Keratinocyte (primary cell): ENCODE results near the gene IDI1. TPM values are rescaled to one million over a fixed set of nuclear protein-coding genes. Genes with fewer than 3 reads are reported as not detected.

Experiments
- DNase-seq: peaks from one replicate; pipeline ENCODE4 v3.0.0-alpha.2; 2011; ENCODE audit warnings: low read depth, missing footprints, low spot score
- FAIRE-seq: peaks from 2 replicates; lab custom pipeline; 2011; peaks lifted over from hg19 to GRCh38; lab: Jason Lieb, UNC
- H2AFZ ChIP-seq: 2 replicates; pipeline ENCODE4 v1.6.0; 2012; ENCODE audit warnings: low read length, control low read depth, inconsistent platforms; ENCODE audit not compliant: control insufficient read depth
- H3K27ac ChIP-seq: 2 replicates; pipeline ENCODE4 v1.5.1; 2011; ENCODE audit warnings: low read length; ENCODE audit not compliant: control insufficient read depth, insufficient read depth
- H3K27me3 ChIP-seq: 3 replicates; pipeline ENCODE4 v1.6.0; 2011; ENCODE audit warnings: low read length; ENCODE audit not compliant: control insufficient read depth, insufficient read depth; ENCODE audit errors: extremely low read depth
- H3K36me3 ChIP-seq, 2 experiments: 2 replicates in 1 of 2; 3 replicates in 1 of 2; pipeline ENCODE4 v1.5.1; 2011; ENCODE audit warnings: low read length in 2 of 2, mild to moderate bottlenecking in 1 of 2; ENCODE audit not compliant: control insufficient read depth in 2 of 2, insufficient read depth in 2 of 2; ENCODE audit errors: extremely low read depth in 1 of 2
- H3K4me1 ChIP-seq: 3 replicates; pipeline ENCODE4 v1.5.1; 2011; ENCODE audit warnings: low read length; ENCODE audit not compliant: control insufficient read depth, insufficient read depth; ENCODE audit errors: extremely low read depth
- H3K4me2 ChIP-seq: 3 replicates; pipeline ENCODE4 v1.6.0; 2011; ENCODE audit warnings: low read depth, low read length; ENCODE audit not compliant: control insufficient read depth, insufficient read depth; ENCODE audit errors: extremely low read depth
- H3K4me3 ChIP-seq, 3 experiments: fragments of 200-600 bp in 1 of 3; sonication (generic) in 1 of 3; 2 replicates in 2 of 3; 3 replicates in 1 of 3; pipeline ENCODE4 v1.5.1; 2011 to 2016; ENCODE audit warnings: low read length in 3 of 3, mild to moderate bottlenecking in 3 of 3, control low read depth in 2 of 3, inconsistent platforms in 1 of 3, low read depth in 1 of 3, mixed read lengths in 1 of 3, mixed run types in 1 of 3, moderate library complexity in 1 of 3; ENCODE audit not compliant: control insufficient read depth in 2 of 3, insufficient read depth in 2 of 3; ENCODE audit errors: extremely low read depth in 1 of 3
- H3K79me2 ChIP-seq: 2 replicates; pipeline ENCODE4 v1.6.0; 2012; ENCODE audit warnings: low read length; ENCODE audit not compliant: control insufficient read depth, insufficient read depth
- H3K9ac ChIP-seq: 3 replicates; pipeline ENCODE4 v1.6.0; 2011; ENCODE audit warnings: low read length; ENCODE audit not compliant: control insufficient read depth, insufficient read depth; ENCODE audit errors: extremely low read depth
- H3K9me1 ChIP-seq: 3 replicates; pipeline ENCODE4 v1.6.0; 2011; ENCODE audit warnings: low read length; ENCODE audit not compliant: control insufficient read depth, insufficient read depth; ENCODE audit errors: extremely low read depth
- H3K9me3 ChIP-seq: 2 replicates; pipeline ENCODE4 v1.5.1; 2012; ENCODE audit warnings: low read depth, low read length; ENCODE audit not compliant: control insufficient read depth
- H4K20me1 ChIP-seq: 3 replicates; pipeline ENCODE4 v1.6.0; 2011; ENCODE audit warnings: low read length; ENCODE audit not compliant: control insufficient read depth, insufficient read depth; ENCODE audit errors: extremely low read depth
- EZH2 ChIP-seq: IDR thresholded peaks from one replicate; pipeline ENCODE4 v1.6.1; 2012; ENCODE audit warnings: inconsistent platforms, mild to moderate bottlenecking, low read length, moderate library complexity
- dilution Hi-C: fragments of 300-500 bp; cut with MboI; formaldehyde crosslinking; loops from one replicate; pipeline ENCODE4 v1.7.0; 2020; ENCODE audit warnings: low sequenced_read_pairs; ENCODE audit not compliant: extremely low pct_ligation_motif_present
- polyA plus RNA-seq, 5 experiments: library from polyadenylated mRNA; depleted of rRNA in 3 of 5; stranded (reverse) in 3 of 5; stranded (forward) in 1 of 5; unstranded in 1 of 5; fragments of >200 nt; gene quantifications; 1 replicate in 1 of 5; 2 replicates in 3 of 5; 3 replicates in 1 of 5; pipeline versions ENCODE4 v1.2.1 to v1.2.3, GENCODE V29; 2011 to 2012; ENCODE audit warnings: missing spikeins in 2 of 5, low read depth in 1 of 5, low replicate concordance in 1 of 5
- TF ChIP-seq, protein P1 (sequence below), 3 experiments: IDR thresholded peaks in 1 of 3; conservative IDR thresholded peaks in 1 of 3; optimal IDR thresholded peaks in 1 of 3; 2 replicates in 2 of 3; 3 replicates in 1 of 3; pipeline versions ENCODE3 to v1.5.1; 2011; ENCODE audit warnings: low read length in 3 of 3, mild to moderate bottlenecking in 3 of 3, moderate library complexity in 2 of 3, control low read depth in 1 of 3, inconsistent platforms in 1 of 3; ENCODE audit not compliant: insufficient read depth in 2 of 3; ENCODE audit errors: extremely low read depth in 1 of 3

The IDI1 gene
- polyA plus RNA-seq, 1 donor (not counting 4 experiments of a cell fraction or from before 2014, with no cell fraction given), result 298 TPM

DNA sequence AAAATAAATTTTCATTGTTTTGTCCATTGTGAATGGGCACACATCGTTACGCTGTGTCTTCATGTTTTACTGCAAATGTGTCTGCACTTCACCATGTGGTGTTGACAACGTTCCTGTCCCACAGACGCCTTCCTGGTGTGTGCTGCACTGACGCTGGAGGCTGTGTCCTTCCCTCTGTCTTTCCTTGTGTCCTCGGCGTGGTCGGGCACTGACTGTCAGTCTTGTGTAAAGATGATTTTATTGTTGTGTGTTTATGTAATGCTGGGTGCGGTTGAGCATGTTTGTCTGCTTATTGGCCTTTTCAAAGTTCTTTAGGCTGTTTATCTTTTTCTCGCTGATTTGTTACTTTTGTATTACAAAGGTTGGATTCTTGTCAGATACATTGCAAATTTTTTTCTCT, 41.3 kb downstream of the IDI1 start:
- Histone ChIP-seq H3K9ac (no peak overlapping the region), H3K79me2 (peaks cover 38% of the 10 kb centered on the region), H3K4me2 (no peak overlapping the region), H3K9me3 (no peaks in the 10 kb centered on the region), H3K4me1 (no peaks in the 10 kb centered on the region), H3K27me3 (no peaks in the 10 kb centered on the region), H3K36me3 (peaks cover 51% of the 10 kb centered on the region in 2 experiments), H3K4me3 (no peak overlapping the region), H2AFZ (no peak overlapping the region), H3K9me1 (no peaks in the 10 kb centered on the region), H3K27ac (no peak overlapping the region), H4K20me1 (peaks cover 10% of the 10 kb centered on the region)
- TF ChIP-seq, protein P1, sequence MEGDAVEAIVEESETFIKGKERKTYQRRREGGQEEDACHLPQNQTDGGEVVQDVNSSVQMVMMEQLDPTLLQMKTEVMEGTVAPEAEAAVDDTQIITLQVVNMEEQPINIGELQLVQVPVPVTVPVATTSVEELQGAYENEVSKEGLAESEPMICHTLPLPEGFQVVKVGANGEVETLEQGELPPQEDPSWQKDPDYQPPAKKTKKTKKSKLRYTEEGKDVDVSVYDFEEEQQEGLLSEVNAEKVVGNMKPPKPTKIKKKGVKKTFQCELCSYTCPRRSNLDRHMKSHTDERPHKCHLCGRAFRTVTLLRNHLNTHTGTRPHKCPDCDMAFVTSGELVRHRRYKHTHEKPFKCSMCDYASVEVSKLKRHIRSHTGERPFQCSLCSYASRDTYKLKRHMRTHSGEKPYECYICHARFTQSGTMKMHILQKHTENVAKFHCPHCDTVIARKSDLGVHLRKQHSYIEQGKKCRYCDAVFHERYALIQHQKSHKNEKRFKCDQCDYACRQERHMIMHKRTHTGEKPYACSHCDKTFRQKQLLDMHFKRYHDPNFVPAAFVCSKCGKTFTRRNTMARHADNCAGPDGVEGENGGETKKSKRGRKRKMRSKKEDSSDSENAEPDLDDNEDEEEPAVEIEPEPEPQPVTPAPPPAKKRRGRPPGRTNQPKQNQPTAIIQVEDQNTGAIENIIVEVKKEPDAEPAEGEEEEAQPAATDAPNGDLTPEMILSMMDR (optimal IDR thresholded peaks at IDR 0.05 in 1 of 3, IDR thresholded peaks at IDR 0.05 in 1 of 3, conservative IDR thresholded peaks at IDR 0.05 in 1 of 3; ENCODE audit: extremely low read depth in 1 of 3, insufficient read depth in 2 of 3, low read length in 3 of 3), result no peak
- TF ChIP-seq EZH2, result no peak
- DNase-seq (no peak), FAIRE-seq (no peak)
- dilution Hi-C loops, result no loop called here

- peaks cover 10% of the 10 kb centered on the region for H4K20me1 ChIP-seq
- no peaks in the 10 kb centered on the region for H3K9me1 ChIP-seq
- peaks cover 45 to 49% of the 10 kb centered on the region in 2 experiments for H3K36me3 ChIP-seq
- peaks cover 47% of the 10 kb centered on the region for H3K79me2 ChIP-seq
- DNase-seq (no peak), FAIRE-seq (no peak)
- no peak overlapping the region for H3K4me2 ChIP-seq
- H3K4me3 ChIP-seq, result no peak overlapping the region
- no peaks in the 10 kb centered on the region for H3K9me3 ChIP-seq
- no peak overlapping the region for H2AFZ ChIP-seq
- dilution Hi-C loops, result no loop called here
- H3K27me3 ChIP-seq, result no peaks in the 10 kb centered on the region
- no peak overlapping the region for H3K27ac ChIP-seq
- no peak overlapping the region for H3K9ac ChIP-seq
- TF ChIP-seq, protein P1 (optimal IDR thresholded peaks at IDR 0.05 in 1 of 3, IDR thresholded peaks at IDR 0.05 in 1 of 3, conservative IDR thresholded peaks at IDR 0.05 in 1 of 3; ENCODE audit: extremely low read depth in 1 of 3, insufficient read depth in 2 of 3, low read length in 3 of 3), result no peak
- TF ChIP-seq EZH2, result no peak
- no peaks in the 10 kb centered on the region for H3K4me1 ChIP-seq
These were observed 42.3 kb downstream of the IDI1 start for GRCh38 chr10:1006573-1006972.
